ENCODE measurements around the gene RRM1. TPM values are rescaled to one million over a fixed set of nuclear protein-coding genes. Genes with fewer than 3 reads are reported as not detected.

RRM1 gene
- total and polyA plus RNA-seq, 9 of the 15 experiments (the other 6 are each of a cell fraction or from before 2014, with no cell fraction given): 113 to 270 (median 163) TPM

DNA sequence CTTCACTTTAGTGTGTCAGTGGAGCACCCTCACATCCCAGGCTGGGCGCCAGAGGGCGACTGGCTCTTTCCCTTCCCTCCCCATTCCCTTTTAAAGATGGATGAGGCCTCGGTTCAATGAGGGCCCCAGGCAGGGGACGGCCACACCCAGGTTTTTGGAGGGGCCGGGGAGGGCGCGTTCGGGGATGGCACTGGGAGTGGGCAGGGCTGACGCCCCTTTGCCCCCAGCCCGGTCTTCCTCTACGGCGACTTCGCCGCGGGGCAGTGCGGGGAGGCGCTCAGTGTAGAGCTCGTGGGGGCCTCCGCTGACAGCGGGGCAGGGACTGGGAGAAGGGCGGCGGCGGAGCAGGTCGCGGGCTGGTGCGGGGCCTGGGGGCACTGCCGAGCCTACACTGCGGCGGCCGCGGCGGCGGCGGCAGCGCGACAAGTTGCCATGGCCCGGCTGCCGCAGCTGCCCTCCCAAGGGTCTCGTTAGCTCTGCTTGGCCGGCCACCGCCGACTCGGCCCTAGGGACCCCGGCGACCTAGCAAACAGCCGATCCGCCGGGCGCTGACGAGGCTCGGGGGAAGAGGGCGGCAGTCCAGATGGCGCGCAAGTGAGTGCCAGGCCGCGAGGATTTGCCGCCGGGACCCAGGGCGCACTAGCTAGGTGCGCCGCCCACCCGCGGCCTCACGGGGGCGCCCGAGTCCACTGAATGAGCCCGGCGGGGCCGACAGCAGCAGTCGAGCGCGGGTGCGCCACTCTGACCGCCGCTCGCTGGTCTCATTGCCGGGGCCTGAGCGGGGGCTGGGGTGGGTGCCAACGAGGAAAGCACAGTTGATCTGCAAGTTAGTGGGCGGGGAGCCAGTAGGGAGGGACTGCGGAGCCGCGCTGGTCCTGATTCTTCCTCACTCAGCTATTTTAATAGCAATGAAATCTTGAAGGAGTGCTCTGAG is 92.7 kb downstream of the RRM1 start (continued):
- peak; percentile 31; the same call in 1 of the 2 replicates for TF ChIP-seq MYC (IDR thresholded peaks at IDR 0.05; ENCODE audit: low read depth, low read length)
- no peak for TF ChIP-seq MYC (CRISPR knock-in tag; IDR thresholded peaks at IDR 0.05; ENCODE audit: borderline replicate concordance, low read depth)
- TF ChIP-seq, protein P1, sequence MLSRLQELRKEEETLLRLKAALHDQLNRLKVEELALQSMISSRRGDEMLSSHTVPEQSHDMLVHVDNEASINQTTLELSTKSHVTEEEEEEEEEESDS (CRISPR knock-in tag; IDR thresholded peaks at IDR 0.05): no peak
- TF ChIP-seq CHCHD3 (CRISPR knock-in tag; IDR thresholded peaks at IDR 0.05): no peak
- no peak for TF ChIP-seq RBM17 (IDR thresholded peaks at IDR 0.05; ENCODE audit: borderline replicate concordance, low read depth, low read length)
- peak; percentile 43; the same call in 1 of the 2 replicates for TF ChIP-seq BHLHE40 (IDR thresholded peaks at IDR 0.05; ENCODE audit: low read length)
- no peak for TF ChIP-seq HDAC1 (IDR thresholded peaks at IDR 0.05)
- no peak for TF ChIP-seq NFE2 (IDR thresholded peaks at IDR 0.05; ENCODE audit: low read depth)
- no peak for TF ChIP-seq ZNF583 (CRISPR knock-in tag; IDR thresholded peaks at IDR 0.05)
- peak; percentile 23 for TF ChIP-seq SAP30 (IDR thresholded peaks at IDR 0.05; ENCODE audit: borderline replicate concordance, insufficient read depth, low read depth, low read length, poor library complexity, severe bottlenecking)
- TF ChIP-seq SOX6 (IDR thresholded peaks at IDR 0.05): peak; percentile 17; the same call in 1 of the 2 replicates
- no peak for TF ChIP-seq ZNF76 (CRISPR knock-in tag; IDR thresholded peaks at IDR 0.05; ENCODE audit: borderline replicate concordance)
- TF ChIP-seq ZNF408 (CRISPR knock-in tag; IDR thresholded peaks at IDR 0.05; ENCODE audit: low read depth): no peak
- TF ChIP-seq ZBTB12 (CRISPR knock-in tag; IDR thresholded peaks at IDR 0.05): no peak
- TF ChIP-seq TAF1 (IDR thresholded peaks at IDR 0.05; ENCODE audit: control insufficient read depth, extremely low read depth, insufficient read depth, low read length, severe bottlenecking): no peak
- peak; percentile 7; the same call in 1 of the 2 replicates for TF ChIP-seq ZBTB7A (IDR thresholded peaks at IDR 0.05; ENCODE audit: borderline replicate concordance, control insufficient read depth, low read depth, low read length)
- TF ChIP-seq ZFX (CRISPR knock-in tag; IDR thresholded peaks at IDR 0.05): peak; percentile 78
- TF ChIP-seq, protein P2, sequence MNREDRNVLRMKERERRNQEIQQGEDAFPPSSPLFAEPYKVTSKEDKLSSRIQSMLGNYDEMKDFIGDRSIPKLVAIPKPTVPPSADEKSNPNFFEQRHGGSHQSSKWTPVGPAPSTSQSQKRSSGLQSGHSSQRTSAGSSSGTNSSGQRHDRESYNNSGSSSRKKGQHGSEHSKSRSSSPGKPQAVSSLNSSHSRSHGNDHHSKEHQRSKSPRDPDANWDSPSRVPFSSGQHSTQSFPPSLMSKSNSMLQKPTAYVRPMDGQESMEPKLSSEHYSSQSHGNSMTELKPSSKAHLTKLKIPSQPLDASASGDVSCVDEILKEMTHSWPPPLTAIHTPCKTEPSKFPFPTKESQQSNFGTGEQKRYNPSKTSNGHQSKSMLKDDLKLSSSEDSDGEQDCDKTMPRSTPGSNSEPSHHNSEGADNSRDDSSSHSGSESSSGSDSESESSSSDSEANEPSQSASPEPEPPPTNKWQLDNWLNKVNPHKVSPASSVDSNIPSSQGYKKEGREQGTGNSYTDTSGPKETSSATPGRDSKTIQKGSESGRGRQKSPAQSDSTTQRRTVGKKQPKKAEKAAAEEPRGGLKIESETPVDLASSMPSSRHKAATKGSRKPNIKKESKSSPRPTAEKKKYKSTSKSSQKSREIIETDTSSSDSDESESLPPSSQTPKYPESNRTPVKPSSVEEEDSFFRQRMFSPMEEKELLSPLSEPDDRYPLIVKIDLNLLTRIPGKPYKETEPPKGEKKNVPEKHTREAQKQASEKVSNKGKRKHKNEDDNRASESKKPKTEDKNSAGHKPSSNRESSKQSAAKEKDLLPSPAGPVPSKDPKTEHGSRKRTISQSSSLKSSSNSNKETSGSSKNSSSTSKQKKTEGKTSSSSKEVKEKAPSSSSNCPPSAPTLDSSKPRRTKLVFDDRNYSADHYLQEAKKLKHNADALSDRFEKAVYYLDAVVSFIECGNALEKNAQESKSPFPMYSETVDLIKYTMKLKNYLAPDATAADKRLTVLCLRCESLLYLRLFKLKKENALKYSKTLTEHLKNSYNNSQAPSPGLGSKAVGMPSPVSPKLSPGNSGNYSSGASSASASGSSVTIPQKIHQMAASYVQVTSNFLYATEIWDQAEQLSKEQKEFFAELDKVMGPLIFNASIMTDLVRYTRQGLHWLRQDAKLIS (CRISPR knock-in tag; IDR thresholded peaks at IDR 0.05): no peak
- no peak for TF ChIP-seq ZNF175 (CRISPR knock-in tag; IDR thresholded peaks at IDR 0.05; ENCODE audit: low read depth)
- TF ChIP-seq E2F5 (CRISPR knock-in tag; IDR thresholded peaks at IDR 0.05): no peak
- TF ChIP-seq SP1 (CRISPR knock-in tag; IDR thresholded peaks at IDR 0.05): no peak
- no peak for TF ChIP-seq NFXL1 (CRISPR knock-in tag; IDR thresholded peaks at IDR 0.05)
